HL-60 (cell line): ENCODE data around the gene XXYLT1.

ENCODE experiments used
- POLR2AphosphoS5 ChIP-seq: IDR thresholded peaks from 2 replicates; pipeline ENCODE4 v1.6.1; 2012; ENCODE audit warnings: low read depth
- TF ChIP-seq, protein P1 (sequence below): IDR thresholded peaks from one replicate; pipeline ENCODE4 v1.5.1; 2011; ENCODE audit warnings: low read length, control low read depth, inconsistent platforms; ENCODE audit not compliant: insufficient read depth

DNA sequence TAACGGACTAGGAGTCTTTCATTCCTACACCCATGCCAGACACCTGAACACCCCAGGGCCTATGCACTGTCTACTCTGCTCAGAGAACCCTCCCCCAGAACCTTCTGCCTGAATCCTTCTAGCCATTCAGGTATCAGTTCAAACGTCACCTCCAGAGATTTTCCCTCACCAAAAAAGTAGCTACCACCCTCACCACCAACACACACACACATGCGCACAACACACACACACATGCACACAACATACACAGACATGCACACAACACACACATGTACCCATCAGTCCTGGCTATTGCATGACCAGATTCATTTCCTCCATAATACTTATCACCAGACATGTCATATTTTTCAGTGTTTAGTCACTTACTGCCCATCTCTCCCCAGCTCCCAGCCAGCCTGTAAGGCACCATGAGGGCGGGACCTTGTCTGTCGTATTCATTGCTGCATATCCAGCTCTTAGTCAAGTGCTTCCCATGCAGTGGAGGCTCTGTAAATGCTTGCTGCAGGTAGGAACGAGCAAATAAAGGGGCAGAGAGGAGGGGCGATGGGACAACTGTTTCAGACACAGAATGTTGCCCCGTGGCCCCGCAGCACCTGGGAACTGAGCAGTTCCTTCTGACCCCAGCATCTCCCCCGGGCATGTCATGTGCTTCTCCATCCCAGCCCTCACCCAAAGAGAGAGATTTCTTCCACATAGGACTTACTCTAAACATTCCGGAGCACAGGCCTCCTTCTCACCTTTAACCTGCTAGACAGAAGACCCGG is 29.2 kb downstream of the XXYLT1 start:
- TF ChIP-seq, protein P1, sequence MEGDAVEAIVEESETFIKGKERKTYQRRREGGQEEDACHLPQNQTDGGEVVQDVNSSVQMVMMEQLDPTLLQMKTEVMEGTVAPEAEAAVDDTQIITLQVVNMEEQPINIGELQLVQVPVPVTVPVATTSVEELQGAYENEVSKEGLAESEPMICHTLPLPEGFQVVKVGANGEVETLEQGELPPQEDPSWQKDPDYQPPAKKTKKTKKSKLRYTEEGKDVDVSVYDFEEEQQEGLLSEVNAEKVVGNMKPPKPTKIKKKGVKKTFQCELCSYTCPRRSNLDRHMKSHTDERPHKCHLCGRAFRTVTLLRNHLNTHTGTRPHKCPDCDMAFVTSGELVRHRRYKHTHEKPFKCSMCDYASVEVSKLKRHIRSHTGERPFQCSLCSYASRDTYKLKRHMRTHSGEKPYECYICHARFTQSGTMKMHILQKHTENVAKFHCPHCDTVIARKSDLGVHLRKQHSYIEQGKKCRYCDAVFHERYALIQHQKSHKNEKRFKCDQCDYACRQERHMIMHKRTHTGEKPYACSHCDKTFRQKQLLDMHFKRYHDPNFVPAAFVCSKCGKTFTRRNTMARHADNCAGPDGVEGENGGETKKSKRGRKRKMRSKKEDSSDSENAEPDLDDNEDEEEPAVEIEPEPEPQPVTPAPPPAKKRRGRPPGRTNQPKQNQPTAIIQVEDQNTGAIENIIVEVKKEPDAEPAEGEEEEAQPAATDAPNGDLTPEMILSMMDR, result no peak
- TF ChIP-seq POLR2AphosphoS5, result no peak
